Measurements from ENCODE around the gene CAMKMT.

CAMKMT gene

DNA sequence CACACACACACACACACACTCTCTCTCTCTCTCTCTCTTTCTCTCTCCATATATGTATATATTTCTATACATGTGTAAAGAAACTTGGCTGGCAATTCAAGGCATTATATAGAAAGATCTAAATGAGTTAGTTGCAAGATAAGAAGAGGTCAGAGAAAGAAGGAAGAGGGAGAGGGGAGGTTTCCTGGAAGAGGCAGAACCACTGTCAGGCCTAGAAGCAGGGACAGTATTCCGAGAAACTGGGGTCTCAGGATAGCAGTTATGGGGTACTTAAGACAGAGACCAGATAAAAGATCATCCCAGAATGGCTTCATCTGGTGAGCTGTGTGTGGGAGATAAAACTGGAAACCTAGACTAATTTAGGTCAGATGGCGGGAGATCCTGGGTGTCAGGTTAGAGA, 180.8 kb downstream of the CAMKMT start:
- no peak for DNase-seq (ENCODE audit: low read depth, low spot score)
- no peak overlapping the region for H3K4me3 ChIP-seq (ENCODE audit: insufficient read length, low read depth)
- no peaks in the 10 kb centered on the region for H3K9me3 ChIP-seq (ENCODE audit: insufficient read depth, low read length)
- no peaks in the 10 kb centered on the region for H3K27me3 ChIP-seq (ENCODE audit: insufficient read depth, insufficient read length)
- H3K9ac ChIP-seq (ENCODE audit: insufficient read length, low read depth): no peak overlapping the region
- H3K4me1 ChIP-seq (ENCODE audit: insufficient read depth, insufficient read length): no peaks in the 10 kb centered on the region
- H3K36me3 ChIP-seq (ENCODE audit: insufficient read depth, insufficient read length, low read length): no peaks in the 10 kb centered on the region
- TF ChIP-seq SUZ12 (IDR thresholded peaks at IDR 0.05; ENCODE audit: extremely low read depth, insufficient read depth, insufficient read length) (no peak), ZNF274 (IDR thresholded peaks at IDR 0.05; ENCODE audit: low read depth, low read length) (no peak), YY1 (IDR thresholded peaks at IDR 0.05; ENCODE audit: insufficient read depth, insufficient read length) (no peak)

DNA sequence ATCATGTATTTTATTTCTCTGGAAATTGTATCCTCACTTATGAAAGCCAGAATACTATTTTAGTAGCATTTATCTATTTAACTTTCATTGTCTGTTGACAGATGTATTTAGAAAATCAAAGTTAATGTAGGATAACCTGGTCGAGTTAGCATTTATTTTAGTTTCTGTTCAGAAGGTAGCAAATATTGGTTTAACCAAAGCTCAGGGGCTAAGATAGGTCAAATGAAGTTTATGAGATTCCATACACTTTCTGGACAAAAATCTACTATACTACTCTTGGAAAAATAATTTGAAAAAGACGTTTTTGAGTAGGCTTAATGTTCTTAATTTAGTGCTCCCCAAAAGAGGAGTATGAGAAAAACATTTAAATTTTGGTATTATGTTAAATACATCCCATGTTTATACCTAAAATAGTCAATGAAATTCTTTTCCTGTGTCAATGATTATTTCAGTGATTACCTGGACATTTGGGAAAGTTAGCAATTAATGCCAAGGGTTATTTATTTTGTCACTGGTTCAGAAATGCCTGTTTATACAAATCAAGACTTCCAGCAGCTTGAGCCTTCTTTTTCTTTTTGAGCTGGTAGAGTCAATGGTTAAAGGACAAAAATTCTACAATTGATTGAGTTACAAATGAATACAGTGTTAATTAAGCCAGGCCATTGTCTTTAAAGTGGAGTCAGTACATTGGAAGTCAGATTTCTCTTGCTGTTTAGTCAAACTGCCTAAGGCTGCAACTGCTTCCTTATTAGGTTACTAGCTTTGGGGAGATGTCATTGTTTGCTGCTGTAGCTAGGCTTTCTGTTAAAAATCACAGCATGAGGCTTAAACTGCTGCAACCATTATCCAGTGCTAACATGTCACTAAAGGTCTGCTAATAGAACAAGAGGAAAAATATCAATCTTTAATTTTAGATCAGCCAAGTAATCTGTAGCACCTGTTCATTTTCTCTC, 182.3 kb downstream of the CAMKMT start:
- peak; percentile 84 for DNase-seq (ENCODE audit: low read depth, low spot score)
- Histone ChIP-seq H3K4me3 (ENCODE audit: insufficient read length, low read depth) (no peak overlapping the region), H3K9me3 (ENCODE audit: insufficient read depth, low read length) (no peaks in the 10 kb centered on the region), H3K27me3 (ENCODE audit: insufficient read depth, insufficient read length) (no peaks in the 10 kb centered on the region), H3K4me1 (ENCODE audit: insufficient read depth, insufficient read length) (no peaks in the 10 kb centered on the region), H3K36me3 (ENCODE audit: insufficient read depth, insufficient read length, low read length) (no peaks in the 10 kb centered on the region), H3K9ac (ENCODE audit: insufficient read length, low read depth) (no peak overlapping the region)
- TF ChIP-seq SUZ12 (IDR thresholded peaks at IDR 0.05; ENCODE audit: extremely low read depth, insufficient read depth, insufficient read length): no peak

DNA sequence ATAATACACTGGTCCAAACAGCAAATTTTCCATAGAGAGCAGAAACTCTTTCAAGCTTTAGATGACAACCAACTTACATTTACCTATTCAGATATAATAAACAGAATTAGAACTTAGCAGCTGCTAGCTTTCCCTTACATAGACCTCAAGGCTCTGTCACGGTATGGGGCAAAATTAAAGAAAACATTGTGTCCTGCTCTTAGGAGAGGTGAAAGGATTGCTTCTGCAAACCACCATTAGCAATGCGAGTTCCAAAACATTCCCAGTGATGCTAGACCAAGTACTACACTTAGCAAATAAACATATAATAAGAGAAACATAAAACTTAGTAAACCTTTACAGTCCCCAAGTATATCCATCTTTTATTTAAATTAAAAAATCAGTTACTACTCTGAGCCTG, 183.3 kb downstream of the CAMKMT start:
- H3K27me3 ChIP-seq (ENCODE audit: insufficient read depth, insufficient read length): no peaks in the 10 kb centered on the region
- no peak for DNase-seq (ENCODE audit: low read depth, low spot score)
- H3K4me3 ChIP-seq (ENCODE audit: insufficient read length, low read depth): no peak overlapping the region
- no peaks in the 10 kb centered on the region for H3K4me1 ChIP-seq (ENCODE audit: insufficient read depth, insufficient read length)
- no peaks in the 10 kb centered on the region for H3K9me3 ChIP-seq (ENCODE audit: insufficient read depth, low read length)
- TF ChIP-seq YY1 (IDR thresholded peaks at IDR 0.05; ENCODE audit: insufficient read depth, insufficient read length) (no peak), SUZ12 (IDR thresholded peaks at IDR 0.05; ENCODE audit: extremely low read depth, insufficient read depth, insufficient read length) (no peak), ZNF274 (IDR thresholded peaks at IDR 0.05; ENCODE audit: low read depth, low read length) (no peak)
- no peak overlapping the region for H3K9ac ChIP-seq (ENCODE audit: insufficient read length, low read depth)
- no peaks in the 10 kb centered on the region for H3K36me3 ChIP-seq (ENCODE audit: insufficient read depth, insufficient read length, low read length)

DNA sequence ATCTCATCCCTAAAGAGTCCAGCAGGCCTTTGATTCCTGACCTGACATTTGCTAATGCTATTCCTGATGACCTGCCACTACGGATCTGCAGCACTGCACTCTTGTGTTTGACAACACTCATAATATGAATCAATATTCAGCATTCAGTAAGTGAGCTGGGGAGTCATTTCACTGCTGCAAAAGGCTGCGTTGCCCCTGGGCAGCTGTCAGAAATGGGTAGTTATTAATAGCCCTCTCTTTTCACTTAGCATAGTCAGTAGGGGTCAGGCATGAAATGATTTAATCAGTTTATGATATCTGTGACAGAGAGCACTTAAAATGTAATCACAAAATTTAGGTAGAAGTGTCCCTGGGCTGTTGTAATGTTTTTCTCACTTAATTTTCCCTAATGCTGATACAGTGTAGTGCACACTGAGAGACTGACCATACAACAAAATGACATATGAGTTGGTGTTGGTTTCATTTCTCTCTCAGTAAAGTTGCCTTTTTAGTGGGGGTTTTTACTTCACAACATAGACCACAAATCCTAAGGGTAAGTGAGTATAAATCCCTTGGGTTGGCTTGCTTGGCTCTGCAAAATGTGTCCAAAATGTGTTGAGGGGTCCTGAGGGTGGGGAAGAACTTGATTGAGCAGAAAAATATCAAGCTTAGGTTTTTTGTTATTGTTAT, 184.8 kb downstream of the CAMKMT start:
- Histone ChIP-seq H3K9me3 (ENCODE audit: insufficient read depth, low read length) (no peaks in the 10 kb centered on the region), H3K4me1 (ENCODE audit: insufficient read depth, insufficient read length) (no peaks in the 10 kb centered on the region), H3K4me3 (ENCODE audit: insufficient read length, low read depth) (no peak overlapping the region), H3K9ac (ENCODE audit: insufficient read length, low read depth) (no peak overlapping the region), H3K27me3 (ENCODE audit: insufficient read depth, insufficient read length) (no peaks in the 10 kb centered on the region), H3K36me3 (ENCODE audit: insufficient read depth, insufficient read length, low read length) (no peaks in the 10 kb centered on the region)
- no peak for DNase-seq (ENCODE audit: low read depth, low spot score)
- TF ChIP-seq YY1 (IDR thresholded peaks at IDR 0.05; ENCODE audit: insufficient read depth, insufficient read length): no peak
- no peak for TF ChIP-seq ZNF274 (IDR thresholded peaks at IDR 0.05; ENCODE audit: low read depth, low read length)
- no peak for TF ChIP-seq SUZ12 (IDR thresholded peaks at IDR 0.05; ENCODE audit: extremely low read depth, insufficient read depth, insufficient read length)

DNA sequence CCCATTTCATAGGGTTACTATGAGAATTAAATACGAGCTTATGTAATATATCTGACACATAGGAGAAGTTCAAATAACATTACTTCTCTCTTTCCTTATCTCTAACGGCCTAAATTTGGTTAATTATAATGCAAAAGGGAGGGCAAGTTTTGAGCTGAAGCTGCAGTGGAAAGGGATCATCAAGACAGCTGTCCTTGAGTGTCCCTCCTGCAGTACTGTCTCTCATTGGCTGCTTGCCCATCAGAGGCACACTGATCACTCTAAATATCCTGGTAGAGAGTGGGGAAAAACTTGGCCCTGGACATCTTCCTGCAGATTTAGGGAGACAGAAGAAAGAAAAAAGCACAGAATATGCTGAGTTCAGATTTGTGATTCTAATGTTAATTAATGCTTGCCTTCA, 186.0 kb downstream of the CAMKMT start:
- H3K27me3 ChIP-seq (ENCODE audit: insufficient read depth, insufficient read length): no peaks in the 10 kb centered on the region
- H3K9ac ChIP-seq (ENCODE audit: insufficient read length, low read depth): no peak overlapping the region
- no peaks in the 10 kb centered on the region for H3K9me3 ChIP-seq (ENCODE audit: insufficient read depth, low read length)
- H3K36me3 ChIP-seq (ENCODE audit: insufficient read depth, insufficient read length, low read length): no peaks in the 10 kb centered on the region
- DNase-seq (ENCODE audit: low read depth, low spot score): no peak
- H3K4me1 ChIP-seq (ENCODE audit: insufficient read depth, insufficient read length): no peaks in the 10 kb centered on the region
- no peak overlapping the region for H3K4me3 ChIP-seq (ENCODE audit: insufficient read length, low read depth)
- no peak for TF ChIP-seq YY1 (IDR thresholded peaks at IDR 0.05; ENCODE audit: insufficient read depth, insufficient read length)
- no peak for TF ChIP-seq SUZ12 (IDR thresholded peaks at IDR 0.05; ENCODE audit: extremely low read depth, insufficient read depth, insufficient read length)
- no peak for TF ChIP-seq ZNF274 (IDR thresholded peaks at IDR 0.05; ENCODE audit: low read depth, low read length)

DNA sequence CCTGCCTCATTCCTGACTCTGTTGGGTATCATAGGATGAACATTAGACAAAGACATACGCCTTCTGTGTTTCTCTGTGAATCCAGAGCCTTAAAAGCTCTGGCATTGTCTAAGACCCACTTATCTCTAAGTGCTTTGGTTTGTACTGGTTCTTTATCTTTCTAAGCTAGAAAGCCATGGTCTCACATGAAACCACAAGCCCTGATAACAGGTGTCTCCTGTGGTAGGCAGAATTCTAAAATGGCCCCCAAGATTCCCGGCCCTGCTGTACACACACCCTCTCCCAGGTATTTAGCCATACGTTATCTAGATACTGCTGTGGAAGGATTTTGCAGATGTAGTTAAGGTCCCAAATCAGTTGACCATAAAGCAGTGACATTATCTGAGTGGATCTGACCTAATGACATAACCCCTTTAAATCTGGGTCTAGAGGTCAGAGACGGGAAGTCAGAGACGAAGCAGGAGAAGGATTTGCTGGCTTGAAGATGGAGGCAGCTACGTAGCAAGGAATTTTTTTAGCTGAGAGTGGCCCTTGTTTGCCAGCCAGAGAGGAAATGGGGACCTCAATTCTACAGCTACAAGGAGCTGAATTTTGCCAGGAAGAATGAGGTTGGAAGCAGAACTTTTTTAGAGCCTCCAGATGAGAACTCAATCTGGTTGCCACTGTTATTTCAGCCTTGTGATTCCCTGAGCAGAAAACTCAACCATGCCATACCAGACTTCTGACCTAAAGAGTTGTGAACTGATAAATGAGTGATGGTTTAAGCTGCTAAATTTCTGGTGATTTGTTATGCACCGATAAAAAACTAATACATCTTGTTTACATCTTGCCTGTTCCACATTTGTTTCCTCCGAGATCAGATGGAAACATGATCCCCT, 186.7 kb downstream of the CAMKMT start:
- H3K27me3 ChIP-seq (ENCODE audit: insufficient read depth, insufficient read length): no peaks in the 10 kb centered on the region
- no peak overlapping the region for H3K9ac ChIP-seq (ENCODE audit: insufficient read length, low read depth)
- H3K4me3 ChIP-seq (ENCODE audit: insufficient read length, low read depth): no peak overlapping the region
- DNase-seq (ENCODE audit: low read depth, low spot score): no peak
- no peaks in the 10 kb centered on the region for H3K4me1 ChIP-seq (ENCODE audit: insufficient read depth, insufficient read length)
- TF ChIP-seq SUZ12 (IDR thresholded peaks at IDR 0.05; ENCODE audit: extremely low read depth, insufficient read depth, insufficient read length) (no peak), YY1 (IDR thresholded peaks at IDR 0.05; ENCODE audit: insufficient read depth, insufficient read length) (no peak), ZNF274 (IDR thresholded peaks at IDR 0.05; ENCODE audit: low read depth, low read length) (no peak)
- no peaks in the 10 kb centered on the region for H3K36me3 ChIP-seq (ENCODE audit: insufficient read depth, insufficient read length, low read length)
- no peaks in the 10 kb centered on the region for H3K9me3 ChIP-seq (ENCODE audit: insufficient read depth, low read length)

All from NT2/D1 (cell line).